Cerebellar cortex (tissue), 1 donor: ENCODE data around the gene UBE2D3.

Experiments
- DNase-seq: peaks from one replicate; pipeline ENCODE4 v3.0.0-alpha.2; 2015; ENCODE audit warnings: low spot score

UBE2D3 gene

DNA sequence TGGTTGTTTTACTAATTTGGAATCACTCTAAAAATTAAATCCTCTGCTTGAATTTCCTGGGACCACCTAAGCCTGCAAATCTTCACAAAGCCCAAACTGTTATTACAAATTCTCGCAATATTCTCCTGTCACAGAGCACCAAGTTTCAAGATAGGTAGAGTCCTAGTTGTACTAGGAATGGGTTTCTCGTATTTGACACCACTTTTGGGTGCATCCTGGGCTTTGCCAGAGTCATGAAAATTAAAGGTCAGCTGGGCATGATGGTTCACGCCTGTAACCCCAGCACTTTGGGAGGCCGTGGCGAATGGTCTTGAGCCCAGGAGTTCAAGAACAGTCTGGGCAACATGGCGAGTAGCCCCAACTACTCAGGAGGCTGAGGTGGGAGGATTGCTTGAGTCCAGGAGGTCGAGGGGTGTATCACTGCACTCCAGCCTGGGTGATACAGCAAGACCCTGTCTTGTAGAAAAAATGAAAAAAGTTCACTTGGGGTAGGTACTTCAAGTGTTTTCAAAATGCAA lies 36.0 kb downstream of the UBE2D3 start:
- no peak for DNase-seq

DNA sequence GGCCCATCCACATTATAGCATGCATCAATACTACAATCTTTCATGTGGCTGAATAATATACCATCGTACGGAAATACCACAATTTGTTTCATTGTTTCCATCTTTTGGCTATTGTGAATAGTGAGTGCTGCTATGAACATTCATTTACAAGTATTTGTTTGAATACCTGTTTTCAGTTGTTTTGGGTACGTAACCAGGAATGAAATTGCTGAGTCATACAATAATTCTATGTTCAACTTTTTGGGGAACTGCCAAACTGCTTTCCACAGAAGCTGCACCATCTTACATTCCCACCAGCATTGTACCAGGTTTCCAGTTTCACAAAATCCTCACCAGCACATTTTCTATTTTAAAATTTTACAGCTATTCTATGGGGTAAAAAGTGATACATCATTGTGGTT lies 38.0 kb downstream of the UBE2D3 start:
- no peak for DNase-seq

DNA sequence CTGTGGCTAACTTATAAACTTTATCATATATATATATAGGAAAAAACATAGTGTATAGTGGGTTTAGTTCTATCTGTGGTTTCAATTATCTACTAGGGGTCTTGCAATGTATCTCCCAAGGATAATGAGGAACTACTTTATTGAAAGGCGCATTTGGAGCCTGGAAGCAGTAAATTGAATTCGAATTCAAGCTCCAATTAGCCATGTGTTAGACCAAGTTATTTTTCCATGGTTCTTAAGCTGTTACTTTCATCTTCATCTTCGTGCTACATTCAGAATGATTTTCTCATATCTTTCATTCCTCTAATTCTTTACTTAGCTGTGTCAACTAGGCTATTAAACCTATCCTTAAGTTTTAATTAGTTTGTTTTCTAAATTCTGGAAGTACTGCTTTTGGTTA lies 39.4 kb downstream of the UBE2D3 start:
- DNase-seq, result no peak

DNA sequence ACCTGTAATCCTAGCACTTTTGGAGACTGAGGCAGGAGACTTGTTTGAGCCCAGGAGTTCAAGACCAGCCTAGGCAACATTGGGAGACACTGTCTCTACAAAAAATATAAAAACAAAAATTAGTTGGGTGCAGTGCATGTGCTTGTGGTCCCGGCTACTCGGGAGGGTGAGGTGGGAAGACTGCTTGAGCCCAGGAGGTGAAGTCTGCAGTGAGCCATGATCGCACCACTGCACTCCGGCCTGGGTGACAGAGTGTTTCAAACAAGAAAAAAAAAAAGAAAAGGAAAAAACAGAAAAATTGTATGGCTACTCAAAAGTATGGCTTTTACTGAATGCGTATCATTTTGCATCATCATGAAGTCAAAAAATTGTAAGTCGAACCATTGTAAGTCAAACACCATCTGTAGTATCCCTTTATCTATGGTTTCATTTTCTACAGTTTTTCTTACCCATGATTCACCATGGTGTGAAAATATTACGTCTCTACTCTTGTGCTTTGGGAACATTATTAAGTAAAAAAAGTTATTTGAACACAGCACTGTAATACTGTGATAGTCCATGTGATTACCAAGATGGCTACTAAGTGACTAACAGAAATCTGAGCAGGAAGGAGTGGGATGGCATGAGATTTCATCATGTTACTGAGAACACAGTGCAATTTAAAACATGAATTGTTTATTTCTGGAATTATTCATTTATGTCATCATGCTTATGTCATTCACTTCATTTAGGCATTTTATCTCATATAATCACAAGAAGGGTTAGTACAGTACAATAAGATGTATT lies 40.1 kb downstream of the UBE2D3 start:
- DNase-seq, result no peak

DNA sequence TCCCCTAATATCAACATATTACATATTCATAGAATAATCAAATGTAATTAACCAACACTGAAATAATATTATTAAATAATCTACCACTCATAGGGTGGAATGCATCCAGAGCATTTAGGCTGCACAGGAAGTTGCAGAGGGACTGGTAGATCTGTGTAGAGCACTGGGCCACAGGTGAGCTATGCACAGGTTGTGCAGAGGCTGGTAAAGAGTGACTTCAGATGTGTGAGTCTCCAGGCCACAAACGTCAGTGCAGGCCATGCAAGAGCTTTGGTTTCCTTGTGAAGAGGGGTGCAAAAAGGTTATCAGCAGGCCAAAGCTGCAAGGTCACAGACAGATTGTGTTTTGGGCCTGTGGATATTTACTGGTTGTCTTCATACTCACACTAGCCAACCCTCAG lies 41.1 kb downstream of the UBE2D3 start:
- no peak for DNase-seq

DNA sequence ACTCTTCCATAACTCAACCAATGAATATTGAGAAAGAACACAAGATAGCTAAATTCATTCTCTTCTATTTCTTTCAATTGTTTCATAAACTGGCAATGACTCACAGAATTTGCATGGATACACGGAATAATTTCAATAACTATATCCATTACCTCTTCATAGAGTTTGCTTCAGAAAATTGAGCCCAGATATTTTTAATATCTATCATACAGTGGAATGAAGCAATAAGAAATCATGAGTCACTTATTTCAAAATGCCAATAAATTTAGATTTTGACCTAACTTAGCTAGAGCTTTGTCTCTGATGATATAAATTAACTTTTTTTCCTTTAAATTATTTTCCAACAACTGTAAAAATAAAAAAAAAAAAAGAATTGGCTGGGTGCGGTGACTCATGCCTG lies 44.3 kb downstream of the UBE2D3 start:
- DNase-seq, result no peak

DNA sequence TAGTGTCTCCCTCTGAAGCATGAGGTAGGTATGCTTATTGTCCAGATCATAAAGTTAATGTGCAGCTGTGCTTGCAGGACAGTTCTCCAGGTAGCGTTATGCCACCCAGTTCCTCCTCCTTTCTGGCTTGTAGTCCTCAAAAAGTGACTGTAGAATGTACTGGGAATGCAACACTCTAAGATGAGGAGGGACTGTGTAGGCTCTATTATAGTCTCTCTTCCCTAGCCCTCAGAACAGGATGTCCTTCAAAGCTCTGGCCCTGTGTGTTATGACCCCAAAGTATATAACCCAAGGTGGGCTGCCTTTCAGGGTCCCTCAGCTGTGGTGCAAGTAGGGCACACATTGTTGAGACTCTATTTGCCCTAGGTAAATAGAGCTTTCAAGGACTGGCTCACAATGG lies 45.8 kb downstream of the UBE2D3 start:
- no peak for DNase-seq

DNA sequence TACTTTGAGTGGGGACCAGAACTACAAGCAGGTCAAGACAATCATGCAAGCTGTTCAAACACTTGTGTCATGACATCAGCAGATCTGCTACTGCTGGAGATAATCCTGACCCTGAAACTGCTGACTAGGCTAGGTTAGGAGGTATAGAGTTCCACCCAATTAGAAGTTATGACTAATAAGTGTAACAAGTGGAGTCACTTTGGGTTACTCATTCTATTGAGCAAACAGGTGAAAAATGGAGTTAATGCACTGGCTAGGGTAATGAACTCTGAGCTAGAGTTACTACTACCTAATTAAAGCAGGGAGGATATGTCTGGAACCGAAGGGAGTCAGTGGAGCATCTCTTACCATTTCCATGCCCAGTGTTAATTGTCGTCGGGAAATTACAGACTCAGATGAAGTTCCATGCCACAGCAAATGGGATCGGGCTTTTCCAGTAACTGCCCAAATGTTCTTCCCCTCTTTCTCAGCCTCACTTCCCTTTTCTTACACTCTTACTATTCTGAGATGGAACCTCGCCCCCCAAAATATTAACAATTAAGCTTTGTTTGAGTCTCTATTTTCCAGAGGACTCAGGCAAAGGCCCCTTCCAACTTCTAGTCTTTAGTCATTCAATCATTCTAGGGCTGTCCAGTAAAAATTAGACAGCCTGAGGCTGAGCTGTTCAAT lies 46.7 kb downstream of the UBE2D3 start:
- DNase-seq, result no peak

DNA sequence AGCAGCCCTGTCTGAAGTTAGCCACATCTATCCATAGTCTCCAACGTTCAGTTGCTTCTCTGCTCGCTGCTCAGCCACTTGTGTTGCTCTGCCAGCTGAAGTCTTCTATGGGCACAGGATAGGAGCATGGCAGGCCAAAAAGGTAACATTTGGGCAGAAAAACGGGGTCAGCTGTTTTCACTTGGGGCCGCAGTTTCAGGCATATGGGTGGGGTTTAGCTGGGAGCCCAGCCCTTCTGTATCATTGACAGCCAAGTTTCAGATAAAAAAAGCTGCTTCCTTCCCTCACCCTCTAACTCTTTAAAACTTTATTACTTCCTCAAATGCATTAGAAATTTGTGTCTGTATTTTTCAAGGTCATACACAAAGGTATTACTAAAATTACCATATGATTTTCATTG lies 48.1 kb downstream of the UBE2D3 start:
- DNase-seq, result no peak

DNA sequence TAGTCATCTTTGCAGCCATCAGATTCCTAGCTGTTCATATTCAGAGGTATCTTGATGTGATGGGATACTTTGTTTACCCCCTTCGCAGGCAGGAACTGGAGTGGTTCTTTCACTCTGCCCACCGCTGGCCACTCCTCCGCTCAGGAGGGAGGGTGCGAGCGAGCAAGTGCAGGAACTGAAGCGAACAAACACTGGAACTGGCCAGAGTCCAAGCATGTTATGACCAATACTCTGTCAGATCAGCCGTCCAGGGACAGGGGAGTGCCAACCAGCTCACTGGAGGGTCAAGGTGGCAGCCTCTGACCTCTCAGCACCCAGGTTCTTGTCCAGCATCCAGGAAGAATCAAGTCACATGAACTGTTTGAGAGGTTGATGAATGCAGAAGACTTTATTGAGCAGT lies 48.6 kb downstream of the UBE2D3 start:
- no peak for DNase-seq

DNA sequence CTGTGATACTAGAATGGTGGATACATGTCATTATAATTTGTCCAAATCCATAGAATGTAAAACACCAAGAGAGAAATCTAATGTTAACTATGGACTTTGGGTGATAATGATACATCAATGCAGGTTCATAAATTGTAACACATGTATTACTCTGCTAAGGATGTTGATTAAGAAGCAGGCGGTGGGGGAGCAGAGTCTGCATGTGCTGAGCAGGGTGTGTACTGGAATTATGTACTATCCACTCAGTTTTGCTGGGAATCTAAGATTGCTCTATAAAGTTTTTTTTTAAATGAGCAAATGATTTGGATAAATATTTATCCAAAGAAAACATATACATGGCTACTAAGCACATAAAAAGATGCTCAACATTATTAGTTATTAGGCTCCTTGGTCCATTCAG lies 51.5 kb downstream of the UBE2D3 start:
- DNase-seq, result no peak

DNA sequence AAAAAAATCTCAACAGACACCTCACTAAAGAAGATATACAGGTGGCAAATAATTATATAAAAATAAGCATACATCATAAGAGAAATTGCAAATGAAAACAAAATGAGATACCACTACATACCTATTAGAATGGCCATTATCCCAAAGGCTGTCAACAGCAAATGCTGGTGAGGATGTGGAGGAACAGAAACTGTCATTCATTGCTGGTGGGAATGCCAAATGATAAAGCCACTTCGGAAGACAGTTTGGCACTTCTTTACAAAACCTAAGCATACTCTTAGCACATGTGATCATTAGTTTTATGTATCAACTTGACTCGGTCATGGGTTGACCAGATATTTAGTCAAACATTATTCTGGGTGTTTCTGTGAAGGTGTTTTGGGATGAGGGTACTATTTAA lies 53.1 kb downstream of the UBE2D3 start:
- no peak for DNase-seq

DNA sequence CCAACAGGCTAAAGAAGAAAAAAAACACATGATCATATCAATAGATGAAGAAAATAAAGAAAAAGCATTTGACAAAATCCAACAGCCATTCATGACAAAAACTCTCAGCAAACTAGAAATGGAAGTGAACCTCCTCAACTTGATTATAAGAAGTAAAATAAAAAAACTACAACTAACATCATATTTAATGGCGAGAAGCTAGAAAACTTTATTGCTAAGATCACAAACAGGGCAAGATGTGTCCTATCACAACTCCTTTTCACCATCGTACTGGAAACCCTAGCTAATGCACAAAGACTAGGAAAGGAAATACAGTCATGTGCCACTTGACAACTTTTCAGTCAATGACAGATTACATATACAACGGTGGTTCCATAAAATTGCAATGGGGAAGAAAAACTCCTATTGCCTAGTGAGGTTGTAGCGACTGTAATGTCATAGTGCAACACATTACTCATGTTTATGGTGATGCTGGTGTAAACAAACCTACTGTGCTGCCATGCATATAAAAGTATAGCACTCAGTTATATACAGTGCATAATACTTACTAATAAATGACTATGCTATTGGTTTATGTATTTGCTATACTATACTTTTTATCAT lies 54.5 kb downstream of the UBE2D3 start:
- DNase-seq, result no peak

DNA sequence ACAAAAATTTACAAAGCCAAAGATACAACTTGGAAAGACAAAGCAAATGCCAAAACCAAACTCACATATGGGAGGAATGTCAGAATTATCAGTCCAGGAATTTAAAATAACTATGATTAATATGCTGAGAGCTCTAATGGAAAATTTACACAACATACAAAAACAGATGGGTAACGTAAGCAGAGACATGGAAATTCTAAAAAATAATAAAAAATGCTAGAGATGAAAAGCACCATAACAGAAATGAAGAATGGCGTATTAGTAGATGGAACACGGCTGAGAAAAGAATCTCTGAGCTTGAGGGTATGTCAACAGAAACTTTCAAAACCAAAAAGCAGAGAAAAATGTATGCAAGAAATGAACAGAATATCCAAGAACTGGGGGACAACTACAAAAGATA lies 62.5 kb downstream of the UBE2D3 start:
- no peak for DNase-seq

DNA sequence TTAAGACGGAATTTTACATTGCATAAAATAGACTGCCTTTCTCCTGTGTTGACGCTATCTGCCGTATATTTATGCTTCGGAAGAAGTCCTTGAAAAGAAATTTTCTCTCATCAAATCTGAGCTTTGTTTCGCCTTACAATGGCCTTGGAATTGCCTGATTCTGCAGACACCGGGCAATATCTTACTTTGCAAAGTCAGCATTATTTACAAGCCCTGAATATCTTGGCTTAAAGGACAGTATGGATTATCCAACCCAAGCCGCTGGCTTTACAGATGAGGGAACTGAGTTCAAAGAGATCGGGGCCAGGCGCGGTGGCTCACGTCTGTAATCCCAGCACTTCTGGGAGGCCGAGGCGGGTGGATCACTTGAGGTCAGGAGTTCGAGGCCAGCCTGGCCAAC lies 65.4 kb downstream of the UBE2D3 start:
- DNase-seq, result no peak

DNA sequence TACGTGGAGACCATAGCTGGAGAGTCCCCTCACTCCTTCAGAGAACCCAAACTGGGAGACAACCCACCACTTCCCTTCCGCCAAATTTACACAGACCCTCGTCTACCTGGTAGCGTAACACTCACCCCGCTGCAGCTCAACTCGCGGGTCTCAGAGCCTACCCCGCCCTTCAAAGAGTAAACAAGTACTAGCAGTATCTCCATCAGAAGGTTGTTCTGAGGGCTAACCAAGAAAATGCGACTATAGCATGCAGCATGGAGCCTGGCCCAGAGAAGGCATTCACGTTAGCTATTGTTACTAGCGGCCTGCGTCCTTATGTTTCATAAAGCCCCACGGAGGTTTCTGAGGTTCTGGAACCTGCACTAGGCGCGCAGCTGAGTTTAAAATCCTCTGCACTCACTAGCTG lies 66.1 kb downstream of the UBE2D3 start:
- DNase-seq, result peak; percentile 70

DNA sequence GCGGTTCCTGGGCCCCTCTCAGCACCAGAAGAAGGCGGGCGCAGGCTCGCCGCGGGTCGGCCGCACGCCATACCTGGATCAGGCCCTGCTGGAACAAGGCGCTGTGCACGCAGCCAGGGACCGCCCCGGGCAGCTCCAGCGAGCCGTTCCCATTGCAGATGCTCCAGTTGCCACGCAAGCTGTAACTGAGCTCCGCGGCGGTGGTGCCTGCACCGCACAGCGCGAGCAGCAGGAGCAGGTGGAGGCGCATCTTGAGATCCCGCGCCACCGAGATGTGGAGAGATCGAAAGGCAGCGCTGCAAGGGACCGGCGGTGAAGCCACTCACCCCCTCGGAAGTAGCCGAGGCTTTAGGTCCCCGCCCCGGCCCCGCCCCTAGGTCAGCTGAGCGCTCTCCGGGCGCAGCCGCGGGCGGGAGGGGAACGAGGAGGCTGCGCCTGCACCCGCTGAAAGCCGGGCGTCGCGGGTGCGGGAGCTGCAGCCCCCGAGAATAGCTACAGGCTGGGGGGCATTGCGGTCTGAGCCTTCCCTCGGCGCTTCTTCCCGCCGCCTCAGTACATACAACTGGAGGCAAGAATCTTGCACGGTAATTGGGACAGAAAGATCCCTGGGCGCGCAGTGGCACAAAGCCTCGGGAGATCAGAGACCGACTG lies 66.6 kb downstream of the UBE2D3 start, which contains the start of gene MANBA:
TSS of gene MANBA (minus strand) at position 324 of the 651 bp plus-strand sequence. CDS start at position 250, 74 bp downstream.
- DNase-seq, result peak; percentile 89

DNA sequence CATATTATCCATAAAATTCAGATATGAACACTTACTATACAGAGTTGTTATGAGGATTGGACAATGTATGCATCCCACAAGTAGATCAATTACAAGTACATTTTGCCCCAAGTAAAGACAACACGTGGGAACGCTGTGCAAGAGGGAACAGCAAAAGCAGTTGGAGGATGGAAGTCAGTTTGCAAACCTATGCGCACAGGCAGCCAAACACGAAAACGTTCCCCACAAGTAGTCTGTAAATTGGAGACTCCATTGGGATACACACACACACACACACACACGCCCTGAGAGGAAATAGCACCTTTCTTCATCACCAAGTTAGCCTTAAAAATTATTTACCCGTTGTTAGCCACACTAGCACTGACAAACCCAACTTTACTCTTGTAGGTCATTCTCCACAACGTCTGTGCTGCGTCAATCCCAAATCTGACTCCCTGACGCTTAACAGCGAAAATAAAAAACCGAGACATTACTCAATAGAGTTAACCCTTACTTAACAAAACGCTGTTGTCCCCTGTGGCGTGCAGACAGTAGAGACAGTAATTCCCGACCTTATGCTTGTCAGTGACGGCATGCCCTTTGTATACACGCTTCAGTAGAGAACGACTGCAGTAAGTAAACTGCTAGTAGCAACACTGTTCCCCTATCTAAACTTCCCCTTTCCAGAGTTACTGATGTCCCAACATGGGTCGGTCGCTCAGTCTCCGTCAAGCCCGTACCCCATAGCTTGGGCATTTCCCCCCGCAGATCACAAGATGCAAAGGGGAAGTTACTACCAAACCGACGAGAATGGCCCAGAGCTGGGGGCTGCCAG lies 67.3 kb downstream of the UBE2D3 start:
- peak; percentile 54 for DNase-seq

DNA sequence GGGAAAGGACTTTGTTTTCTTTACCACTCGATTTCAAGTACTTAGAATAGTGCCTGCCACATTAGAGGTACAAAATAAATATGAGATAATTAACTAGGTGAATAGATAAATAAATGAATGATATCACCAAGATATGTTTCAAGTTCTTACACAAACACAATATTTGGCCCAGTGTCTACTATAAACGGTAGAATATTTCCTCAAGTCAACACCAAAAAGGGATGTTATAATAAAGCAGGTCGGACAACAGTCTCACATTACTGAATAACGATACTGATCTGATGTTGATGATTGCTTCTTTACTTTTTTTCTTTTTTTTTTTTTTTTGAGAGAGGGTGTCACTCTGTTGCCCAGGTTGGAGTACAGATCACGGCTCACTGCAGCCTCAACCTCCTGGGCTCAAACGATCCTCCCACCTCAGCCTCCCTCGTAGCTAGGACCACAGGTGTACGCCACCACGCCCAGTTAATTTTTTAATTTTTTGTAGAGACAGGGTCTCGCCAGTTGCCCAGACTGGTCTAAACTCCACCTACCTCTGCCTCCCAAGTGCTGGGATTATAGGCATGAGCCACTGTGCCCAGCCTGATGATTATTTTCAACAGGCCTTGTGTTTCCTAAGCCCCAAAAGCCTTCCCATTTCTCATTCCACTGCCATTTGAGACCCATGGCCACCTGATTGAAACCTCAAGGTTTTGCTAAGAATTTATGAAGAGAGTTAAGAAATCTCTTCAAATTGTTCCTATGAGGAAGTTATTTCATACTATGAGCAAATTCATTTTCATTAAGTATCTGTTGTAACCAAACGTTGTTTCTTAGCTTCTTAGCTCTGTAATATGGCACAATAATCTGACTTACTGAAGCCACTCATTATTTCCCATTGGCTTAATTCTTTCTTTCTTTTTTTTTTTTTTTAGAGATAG lies 68.8 kb downstream of the UBE2D3 start:
- DNase-seq, result no peak

DNA sequence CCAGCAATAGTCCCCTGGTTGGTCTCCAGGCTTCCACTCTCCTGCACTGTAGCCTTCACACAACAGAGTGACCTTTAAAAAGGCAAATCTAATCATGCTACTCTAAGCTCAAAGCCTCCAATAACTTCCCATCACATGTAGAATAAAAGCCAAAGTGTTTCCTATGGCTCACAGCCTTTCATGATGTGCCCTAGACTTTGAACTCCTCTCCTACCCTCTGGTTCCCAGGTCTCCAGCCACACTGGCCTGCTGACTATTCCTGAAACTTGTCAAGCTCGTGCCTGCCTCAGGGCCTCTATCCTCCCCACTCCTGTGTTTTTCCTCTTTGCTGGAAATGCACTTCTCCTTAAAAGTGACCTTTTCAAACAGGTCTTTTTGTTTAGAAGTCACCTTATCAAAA lies 69.7 kb downstream of the UBE2D3 start:
- DNase-seq, result peak; percentile 7

DNA sequence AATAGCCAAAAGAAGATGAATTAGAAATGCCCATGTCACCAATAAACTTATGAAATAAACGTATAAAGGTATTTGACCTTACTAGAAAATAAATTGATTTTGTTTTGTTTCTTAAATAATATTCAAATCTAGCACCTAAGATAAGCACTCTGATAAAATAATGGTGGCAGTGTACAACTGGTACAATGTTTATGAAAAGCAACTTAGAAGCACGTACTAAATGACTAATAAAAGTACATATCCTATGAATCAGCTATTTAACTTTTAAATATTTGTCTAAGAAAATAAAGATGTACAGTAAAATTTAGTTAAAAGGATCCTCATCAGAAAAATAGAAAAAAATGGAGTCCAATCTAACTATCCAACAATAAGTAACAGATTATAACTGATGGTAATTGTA lies 73.3 kb downstream of the UBE2D3 start:
- DNase-seq, result no peak
